Measurements from ENCODE around the gene GALM.

GALM gene

DNA sequence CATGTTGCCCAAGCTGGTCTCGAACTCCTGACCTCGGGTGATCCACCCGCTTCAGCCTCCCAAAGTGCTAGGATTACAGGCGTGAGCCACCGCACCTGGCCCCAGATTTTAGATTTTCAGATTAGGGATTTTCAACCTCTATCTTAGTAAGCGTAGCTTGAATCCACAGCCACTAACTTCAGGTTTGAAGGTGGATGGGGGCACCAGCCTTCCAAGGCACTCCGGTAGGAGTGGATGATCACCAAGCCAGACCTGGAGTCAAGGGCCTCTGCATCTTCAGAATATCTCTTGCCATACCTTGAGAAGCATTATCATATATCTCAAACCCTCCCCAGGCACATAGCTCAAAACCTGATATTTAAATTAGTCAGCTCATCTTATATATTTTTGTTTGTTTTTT is 17.9 kb downstream of the GALM start:
- H3K4me3 ChIP-seq (ENCODE audit: low read depth, low read length): no peak overlapping the region
- H3K9me3 ChIP-seq (ENCODE audit: control insufficient read depth, low read length): no peaks in the 10 kb centered on the region
- no peak overlapping the region for H3K27ac ChIP-seq
- H2AFZ ChIP-seq: no peak overlapping the region
- no peak overlapping the region for H3K9ac ChIP-seq
- no peaks in the 10 kb centered on the region for H3K27me3 ChIP-seq (ENCODE audit: control insufficient read depth, insufficient read depth, low read length)
- H3K79me2 ChIP-seq: peaks cover 4% of the 10 kb centered on the region
- no peaks in the 10 kb centered on the region for H3K36me3 ChIP-seq (ENCODE audit: control insufficient read depth, insufficient read depth, low read length)
- H3K4me2 ChIP-seq (ENCODE audit: low read length): no peak overlapping the region
- peaks cover 8% of the 10 kb centered on the region for H3K4me1 ChIP-seq
- TF ChIP-seq, protein P1, sequence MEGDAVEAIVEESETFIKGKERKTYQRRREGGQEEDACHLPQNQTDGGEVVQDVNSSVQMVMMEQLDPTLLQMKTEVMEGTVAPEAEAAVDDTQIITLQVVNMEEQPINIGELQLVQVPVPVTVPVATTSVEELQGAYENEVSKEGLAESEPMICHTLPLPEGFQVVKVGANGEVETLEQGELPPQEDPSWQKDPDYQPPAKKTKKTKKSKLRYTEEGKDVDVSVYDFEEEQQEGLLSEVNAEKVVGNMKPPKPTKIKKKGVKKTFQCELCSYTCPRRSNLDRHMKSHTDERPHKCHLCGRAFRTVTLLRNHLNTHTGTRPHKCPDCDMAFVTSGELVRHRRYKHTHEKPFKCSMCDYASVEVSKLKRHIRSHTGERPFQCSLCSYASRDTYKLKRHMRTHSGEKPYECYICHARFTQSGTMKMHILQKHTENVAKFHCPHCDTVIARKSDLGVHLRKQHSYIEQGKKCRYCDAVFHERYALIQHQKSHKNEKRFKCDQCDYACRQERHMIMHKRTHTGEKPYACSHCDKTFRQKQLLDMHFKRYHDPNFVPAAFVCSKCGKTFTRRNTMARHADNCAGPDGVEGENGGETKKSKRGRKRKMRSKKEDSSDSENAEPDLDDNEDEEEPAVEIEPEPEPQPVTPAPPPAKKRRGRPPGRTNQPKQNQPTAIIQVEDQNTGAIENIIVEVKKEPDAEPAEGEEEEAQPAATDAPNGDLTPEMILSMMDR (IDR thresholded peaks at IDR 0.05): no peak

DNA sequence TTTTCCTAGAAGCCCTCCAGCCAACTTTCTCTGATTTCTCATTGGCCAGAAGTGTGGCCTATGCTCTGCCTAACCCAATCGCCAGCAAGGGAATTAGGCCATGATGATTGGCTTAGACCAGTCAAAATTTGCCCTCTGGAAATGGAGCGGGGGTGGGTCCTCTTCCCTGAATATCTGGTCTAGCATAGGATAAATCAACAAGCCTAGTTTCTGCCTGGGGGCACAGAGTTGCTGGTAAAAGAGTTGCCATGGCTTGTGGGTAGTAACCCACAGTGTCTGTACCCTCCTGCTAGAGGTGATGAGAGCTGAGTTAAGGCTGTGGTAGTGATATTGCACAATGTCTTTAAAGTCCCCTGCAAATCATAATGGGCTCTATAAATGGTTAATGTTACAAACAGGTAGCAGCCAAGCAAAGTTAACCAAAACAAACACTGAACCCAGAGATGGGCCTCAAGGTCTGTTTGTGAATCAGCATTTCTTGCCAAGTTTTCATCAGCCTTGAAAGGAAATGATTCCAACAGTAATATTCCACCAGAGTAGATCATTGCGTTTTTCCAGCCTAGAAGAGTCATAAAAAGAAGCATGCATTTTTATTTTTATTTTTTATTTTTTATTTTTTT is 19.3 kb downstream of the GALM start:
- no peak overlapping the region for H3K9ac ChIP-seq
- TF ChIP-seq, protein P1 (IDR thresholded peaks at IDR 0.05): no peak
- H3K79me2 ChIP-seq: peaks cover 4% of the 10 kb centered on the region
- no peaks in the 10 kb centered on the region for H3K27me3 ChIP-seq (ENCODE audit: control insufficient read depth, insufficient read depth, low read length)
- H3K4me1 ChIP-seq: peaks cover 8% of the 10 kb centered on the region
- H3K36me3 ChIP-seq (ENCODE audit: control insufficient read depth, insufficient read depth, low read length): no peaks in the 10 kb centered on the region
- no peaks in the 10 kb centered on the region for H3K9me3 ChIP-seq (ENCODE audit: control insufficient read depth, low read length)
- no peak overlapping the region for H3K4me2 ChIP-seq (ENCODE audit: low read length)
- H3K4me3 ChIP-seq (ENCODE audit: low read depth, low read length): no peak overlapping the region
- no peak overlapping the region for H3K27ac ChIP-seq
- no peak overlapping the region for H2AFZ ChIP-seq

DNA sequence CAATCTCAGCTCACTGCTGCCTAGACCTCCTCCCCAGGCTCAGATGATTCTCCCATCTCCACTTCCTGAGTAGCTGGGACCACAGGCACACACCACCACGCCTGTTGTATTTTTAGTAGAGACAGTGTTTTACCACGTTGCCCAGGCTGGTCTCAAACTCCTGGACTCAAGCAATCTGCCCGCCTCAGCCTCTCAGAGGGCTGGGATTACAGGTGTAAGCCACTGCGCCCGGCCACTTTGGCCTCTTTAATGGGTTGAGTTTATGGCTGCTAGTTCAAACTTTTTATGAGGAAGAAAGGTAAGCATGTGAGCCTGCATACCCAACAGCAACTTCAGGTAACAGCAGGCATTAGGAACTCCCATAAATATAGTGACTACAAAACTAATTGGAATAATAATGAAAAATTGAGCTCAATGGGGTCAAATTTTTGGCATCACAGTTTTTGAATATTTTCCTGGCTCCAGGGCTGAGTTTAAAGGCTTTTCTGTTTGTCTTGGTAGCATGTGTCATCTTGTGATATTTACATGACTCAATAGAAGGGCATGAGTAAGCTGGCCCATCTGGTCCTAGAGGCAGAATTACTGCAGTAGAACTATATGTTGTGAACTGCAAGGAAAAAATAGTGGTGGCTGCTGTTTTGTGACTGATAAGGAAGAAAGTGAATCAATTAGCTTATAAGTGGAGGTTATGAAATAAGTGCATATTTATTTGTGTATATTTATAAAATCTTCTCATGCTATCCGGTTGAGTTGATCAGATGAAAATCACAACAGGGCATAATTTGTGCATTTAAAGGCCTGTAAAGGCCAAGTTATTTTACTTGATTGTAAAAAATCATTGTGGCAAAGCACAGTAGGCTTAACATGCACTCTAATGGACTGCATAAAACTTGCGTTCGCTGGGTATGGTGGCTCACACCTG is 24.8 kb downstream of the GALM start:
- no peak overlapping the region for H2AFZ ChIP-seq
- no peaks in the 10 kb centered on the region for H3K79me2 ChIP-seq
- H3K4me3 ChIP-seq (ENCODE audit: low read depth, low read length): no peak overlapping the region
- peaks cover 3% of the 10 kb centered on the region for H3K4me1 ChIP-seq
- H3K27ac ChIP-seq: no peak overlapping the region
- TF ChIP-seq, protein P1 (IDR thresholded peaks at IDR 0.05): no peak
- H3K9me3 ChIP-seq (ENCODE audit: control insufficient read depth, low read length): no peaks in the 10 kb centered on the region
- H3K27me3 ChIP-seq (ENCODE audit: control insufficient read depth, insufficient read depth, low read length): no peaks in the 10 kb centered on the region
- H3K9ac ChIP-seq: no peak overlapping the region
- H3K4me2 ChIP-seq (ENCODE audit: low read length): no peak overlapping the region
- no peaks in the 10 kb centered on the region for H3K36me3 ChIP-seq (ENCODE audit: control insufficient read depth, insufficient read depth, low read length)

DNA sequence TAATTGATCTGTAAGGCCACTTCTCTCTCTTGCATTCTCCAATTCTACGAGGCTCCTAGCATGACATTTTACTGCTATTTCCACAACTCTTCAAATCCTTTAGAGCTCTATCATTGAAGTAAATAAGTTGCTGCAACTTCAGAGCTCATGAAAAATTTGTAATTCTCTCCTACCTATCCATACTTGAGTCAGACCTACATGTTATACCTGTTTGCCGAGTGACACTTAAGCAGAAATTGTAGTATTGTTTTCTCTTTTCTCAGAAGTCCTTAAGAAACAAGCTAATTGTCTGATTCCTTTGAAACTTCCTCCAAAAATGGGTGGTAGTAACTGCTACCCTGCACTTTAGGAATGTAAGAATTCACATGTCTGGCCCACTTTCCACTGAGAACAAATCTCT is 26.1 kb downstream of the GALM start:
- no peak overlapping the region for H2AFZ ChIP-seq
- H3K27ac ChIP-seq: no peak overlapping the region
- peaks cover 3% of the 10 kb centered on the region for H3K4me1 ChIP-seq
- H3K4me3 ChIP-seq (ENCODE audit: low read depth, low read length): no peak overlapping the region
- H3K79me2 ChIP-seq: no peaks in the 10 kb centered on the region
- H3K36me3 ChIP-seq (ENCODE audit: control insufficient read depth, insufficient read depth, low read length): no peaks in the 10 kb centered on the region
- H3K9me3 ChIP-seq (ENCODE audit: control insufficient read depth, low read length): no peaks in the 10 kb centered on the region
- no peak overlapping the region for H3K4me2 ChIP-seq (ENCODE audit: low read length)
- no peaks in the 10 kb centered on the region for H3K27me3 ChIP-seq (ENCODE audit: control insufficient read depth, insufficient read depth, low read length)
- no peak overlapping the region for H3K9ac ChIP-seq
- TF ChIP-seq, protein P1 (IDR thresholded peaks at IDR 0.05): no peak

Measured in parathyroid adenoma (tissue), 2 donors.